HCT116 (cell line): ENCODE data around the gene DDX24. TPM values are rescaled to one million over a fixed set of nuclear protein-coding genes. Genes with fewer than 3 reads are reported as not detected.

Experiments used
- ATAC-seq: fragments of 200-7000 bp; cut with Tn5 transposase; 2 replicates; pipeline ENCODE4 v1.9.1; 2020; ENCODE audit warnings: mild to moderate bottlenecking, moderate library complexity
- BruUV-seq: library from RNA; stranded (reverse); fragments of 400-500 nt; replicated peaks from 2 replicates; lab custom pipeline; 2021; lab: Mats Ljungman, UMichigan
- CTCF ChIA-PET: fragments of 300-600 bp; sonication (Branson Sonifier 250); formaldehyde crosslinking; loops from one replicate; lab custom pipeline; 2021; ENCODE audit warnings: antibody characterized with exemption; lab: Charles Lee
- POLR2A ChIA-PET: fragments of 300-600, 350-600 bp; sonication (Branson Sonifier 250); formaldehyde crosslinking; loops from one replicate; lab custom pipeline; 2021; ENCODE audit warnings: antibody characterized with exemption; lab: Charles Lee
- RAD21 ChIA-PET, 2 experiments: fragments of 300-600 bp; sonication (Branson Sonifier 250); formaldehyde crosslinking; loops; one replicate each; lab custom pipeline; 2023; ENCODE audit warnings: low total read pairs in 2 of 2; ENCODE audit not compliant: uncharacterized antibody in 2 of 2, unreplicated experiment in 2 of 2, low non-redundant PET in 1 of 2; lab: Charles Lee
- DNase-seq: peaks from one replicate; pipeline ENCODE4 v3.0.0-alpha.2; 2010; ENCODE audit warnings: low read depth, low spot score
- H2AFZ ChIP-seq: fragments of 200-600 bp; shearing (Covaris generic), sonication (generic); 2 replicates; pipeline ENCODE4 v1.6.1; 2017; ENCODE audit warnings: low read depth, mixed run types, mixed read lengths, antibody characterized with exemption, low read length; ENCODE audit not compliant: poor library complexity, severe bottlenecking
- H3K27ac ChIP-seq: 2 replicates; pipeline ENCODE4 v1.5.1; 2012; ENCODE audit warnings: low read depth, low read length
- H3K27me3 ChIP-seq: fragments of 200-600 bp; sonication (generic); 2 replicates; pipeline ENCODE4 v1.6.1; 2016; ENCODE audit warnings: mixed run types, low read length, mixed read lengths; ENCODE audit not compliant: insufficient read depth
- H3K36me3 ChIP-seq, 2 experiments: fragments of 200-500 bp in 1 of 2; fragments of 200-600 bp in 1 of 2; sonication (Bioruptor generic) in 1 of 2; sonication (generic) in 1 of 2; 2 replicates each; pipeline versions ENCODE4 v1.5.1 to v1.6.1; 2014 to 2016; ENCODE audit warnings: low read length in 2 of 2, inconsistent platforms in 1 of 2, mixed read lengths in 1 of 2, mixed run types in 1 of 2; ENCODE audit not compliant: insufficient read depth in 2 of 2, control insufficient read depth in 1 of 2
- H3K4me1 ChIP-seq, 2 experiments: fragments of 200-600 bp in 1 of 2; sonication (generic) in 1 of 2; 2 replicates each; pipeline versions ENCODE4 v1.5.1 to v1.6.1; 2012 to 2017; ENCODE audit warnings: low read length in 2 of 2, inconsistent platforms in 1 of 2, mild to moderate bottlenecking in 1 of 2, mixed read lengths in 1 of 2, mixed run types in 1 of 2, moderate library complexity in 1 of 2; ENCODE audit not compliant: insufficient read depth in 2 of 2, control insufficient read depth in 1 of 2
- H3K4me2 ChIP-seq: fragments of 200-600 bp; sonication (generic); 2 replicates; pipeline ENCODE4 v1.6.1; 2017; ENCODE audit warnings: mixed run types, low read length, mixed read lengths
- H3K4me3 ChIP-seq, 2 experiments: fragments of 200-600 bp in 1 of 2; sonication (generic) in 1 of 2; replicated peaks in 1 of 2; 2 replicates each; pipeline ENCODE4 v1.5.1; 2011 to 2016; ENCODE audit warnings: low read length in 2 of 2, control low read depth in 1 of 2, low read depth in 1 of 2, mild to moderate bottlenecking in 1 of 2, mixed read lengths in 1 of 2, mixed run types in 1 of 2
- H3K79me2 ChIP-seq: fragments of 200-600 bp; sonication (generic); 2 replicates; pipeline ENCODE4 v1.6.1; 2017; ENCODE audit warnings: mild to moderate bottlenecking, mixed run types, low read length, moderate library complexity, mixed read lengths; ENCODE audit not compliant: insufficient read depth
- H3K9ac ChIP-seq: fragments of 200-600 bp; sonication (generic); 2 replicates; pipeline ENCODE4 v1.6.1; 2016; ENCODE audit warnings: low read length, mixed read lengths
- H3K9me2 ChIP-seq: fragments of 200-600 bp; sonication (generic), shearing (Covaris generic); 2 replicates; pipeline ENCODE4 v1.6.1; 2017; ENCODE audit warnings: mixed run types, mild to moderate bottlenecking, moderate library complexity; ENCODE audit not compliant: insufficient read depth
- H3K9me3 ChIP-seq, 2 experiments: fragments of 200-500 bp in 1 of 2; fragments of 200-600 bp in 1 of 2; sonication (Bioruptor generic) in 1 of 2; sonication (generic) in 1 of 2; 2 replicates each; pipeline ENCODE4 v1.6.1; 2014 to 2017; ENCODE audit warnings: low read length in 2 of 2, mixed read lengths in 2 of 2, inconsistent platforms in 1 of 2, low read depth in 1 of 2, mild to moderate bottlenecking in 1 of 2, mixed run types in 1 of 2, moderate library complexity in 1 of 2; ENCODE audit not compliant: control insufficient read depth in 1 of 2, insufficient read depth in 1 of 2
- H4K20me1 ChIP-seq: fragments of 200-600 bp; sonication (generic), shearing (Covaris generic); 2 replicates; pipeline ENCODE4 v1.6.1; 2017; ENCODE audit warnings: mixed run types, mild to moderate bottlenecking, moderate library complexity; ENCODE audit not compliant: insufficient read depth
- CBX3 ChIP-seq: IDR thresholded peaks from 2 replicates; pipeline ENCODE4 v1.6.1; 2012; ENCODE audit warnings: low read depth
- CEBPB ChIP-seq: IDR thresholded peaks from 2 replicates; pipeline ENCODE4 v1.6.1; 2012; ENCODE audit warnings: low read depth
- FOSL1 ChIP-seq: IDR thresholded peaks from 2 replicates; pipeline ENCODE4 v1.6.1; 2012; ENCODE audit warnings: low read depth
- RAD21 ChIP-seq: IDR thresholded peaks from 2 replicates; pipeline ENCODE4 v1.6.1; 2012; ENCODE audit warnings: low read depth, mild to moderate bottlenecking
- SP1 ChIP-seq: IDR thresholded peaks from 2 replicates; pipeline ENCODE4 v1.6.1; 2012; ENCODE audit warnings: low read depth
- YY1 ChIP-seq: IDR thresholded peaks from 2 replicates; pipeline ENCODE4 v1.6.1; 2011; ENCODE audit warnings: low read length, low read depth, moderate library complexity, mild to moderate bottlenecking; ENCODE audit not compliant: insufficient replicate concordance; ENCODE audit errors: extremely low read depth
- intact Hi-C: fragments of 100-400 bp; cut with micrococcal nuclease; formaldehyde crosslinking; loops from 2 replicates; pipeline ENCODE4 v1.10.0; 2022
- total RNA-seq: library from RNA; stranded (reverse); gene quantifications from one replicate; pipeline ENCODE4 v1.2.1, GENCODE V29; 2021; ENCODE audit not compliant: unreplicated experiment
- TF ChIP-seq, protein P1 (sequence below): IDR thresholded peaks from 2 replicates; pipeline ENCODE4 v1.6.1; 2012; ENCODE audit warnings: low read depth

The DDX24 gene
- total RNA-seq, 1 experiment from 2014 or later = 169 TPM

DNA sequence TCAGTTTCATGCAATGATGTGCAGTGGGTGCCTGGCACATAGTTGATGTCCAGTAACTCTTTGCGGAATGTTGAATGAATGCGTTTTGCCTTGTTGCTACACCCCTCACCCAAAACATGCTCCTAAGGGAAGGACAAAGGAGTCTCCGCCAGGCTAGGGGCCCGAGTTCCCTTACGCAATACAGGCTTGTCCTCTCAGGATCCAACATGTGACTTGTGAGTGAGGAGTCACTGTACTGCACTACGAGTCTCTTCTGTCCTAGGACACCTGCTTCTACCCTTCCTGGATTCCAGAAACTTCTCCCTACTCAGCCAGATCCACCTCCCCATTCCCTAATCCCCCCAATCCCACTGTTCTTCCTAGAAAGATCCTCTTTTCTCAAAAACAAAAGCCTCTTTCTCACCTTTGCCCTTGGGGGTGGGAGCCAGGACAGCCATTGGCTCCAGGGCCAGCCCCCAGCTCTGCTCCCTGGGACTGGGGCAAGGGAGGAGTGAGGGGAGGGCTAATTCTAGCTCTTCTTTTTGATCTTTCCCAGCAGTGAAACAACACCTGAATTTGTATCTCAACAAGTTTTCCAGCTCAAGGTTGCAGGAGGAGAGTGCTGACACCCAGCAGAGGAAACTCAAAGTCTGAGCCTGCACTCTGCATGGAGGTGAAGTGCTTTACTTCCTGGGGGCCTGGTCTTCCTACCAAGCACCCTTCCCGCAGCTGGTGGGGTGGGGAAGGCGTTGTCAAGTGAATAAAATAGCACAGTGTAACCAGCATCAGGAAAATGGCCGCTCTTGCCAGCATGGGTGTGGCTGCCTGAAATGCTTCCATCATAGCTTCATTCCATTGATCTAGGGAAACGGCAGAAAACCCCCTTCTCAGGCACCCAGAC lies 58.2 kb downstream of the DDX24 start:
- Histone ChIP-seq H3K4me1 (peaks cover 15 to 42% of the 10 kb centered on the region in 2 experiments), H3K27ac (no peak overlapping the region), H3K4me2 (no peak overlapping the region), H2AFZ (no peak overlapping the region), H4K20me1 (no peaks in the 10 kb centered on the region), H3K36me3 (no peaks in the 10 kb centered on the region), H3K9me3 (no peaks in the 10 kb centered on the region), H3K9me2 (no peaks in the 10 kb centered on the region), H3K79me2 (no peaks in the 10 kb centered on the region; the same call in 1 of the 2 replicates), H3K9ac (no peak overlapping the region), H3K4me3 (no peak overlapping the region), H3K27me3 (no peaks in the 10 kb centered on the region)
- BruUV-seq = no TSS peak
- CTCF ChIA-PET = interaction anchor here (1.6 kb wide), 1 partner anchor 121 kb away, joined by 3 read pairs; no protein-coding TSS in a partner anchor
- ATAC-seq (no peak), DNase-seq (no peak)
- POLR2A ChIA-PET = no interaction called here
- TF ChIP-seq FOSL1 (no peak), SP1 (no peak), CBX3 (no peak), RAD21 (no peak), YY1 (no peak), CEBPB (no peak)
- TF ChIP-seq, protein P1, sequence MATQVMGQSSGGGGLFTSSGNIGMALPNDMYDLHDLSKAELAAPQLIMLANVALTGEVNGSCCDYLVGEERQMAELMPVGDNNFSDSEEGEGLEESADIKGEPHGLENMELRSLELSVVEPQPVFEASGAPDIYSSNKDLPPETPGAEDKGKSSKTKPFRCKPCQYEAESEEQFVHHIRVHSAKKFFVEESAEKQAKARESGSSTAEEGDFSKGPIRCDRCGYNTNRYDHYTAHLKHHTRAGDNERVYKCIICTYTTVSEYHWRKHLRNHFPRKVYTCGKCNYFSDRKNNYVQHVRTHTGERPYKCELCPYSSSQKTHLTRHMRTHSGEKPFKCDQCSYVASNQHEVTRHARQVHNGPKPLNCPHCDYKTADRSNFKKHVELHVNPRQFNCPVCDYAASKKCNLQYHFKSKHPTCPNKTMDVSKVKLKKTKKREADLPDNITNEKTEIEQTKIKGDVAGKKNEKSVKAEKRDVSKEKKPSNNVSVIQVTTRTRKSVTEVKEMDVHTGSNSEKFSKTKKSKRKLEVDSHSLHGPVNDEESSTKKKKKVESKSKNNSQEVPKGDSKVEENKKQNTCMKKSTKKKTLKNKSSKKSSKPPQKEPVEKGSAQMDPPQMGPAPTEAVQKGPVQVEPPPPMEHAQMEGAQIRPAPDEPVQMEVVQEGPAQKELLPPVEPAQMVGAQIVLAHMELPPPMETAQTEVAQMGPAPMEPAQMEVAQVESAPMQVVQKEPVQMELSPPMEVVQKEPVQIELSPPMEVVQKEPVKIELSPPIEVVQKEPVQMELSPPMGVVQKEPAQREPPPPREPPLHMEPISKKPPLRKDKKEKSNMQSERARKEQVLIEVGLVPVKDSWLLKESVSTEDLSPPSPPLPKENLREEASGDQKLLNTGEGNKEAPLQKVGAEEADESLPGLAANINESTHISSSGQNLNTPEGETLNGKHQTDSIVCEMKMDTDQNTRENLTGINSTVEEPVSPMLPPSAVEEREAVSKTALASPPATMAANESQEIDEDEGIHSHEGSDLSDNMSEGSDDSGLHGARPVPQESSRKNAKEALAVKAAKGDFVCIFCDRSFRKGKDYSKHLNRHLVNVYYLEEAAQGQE = no peak
- intact Hi-C loops = no loop called here
- RAD21 ChIA-PET = no interaction called here
